Germinal center (tissue), 1 donor: ENCODE measurements around the gene SPATA6L.

Experiments used
- DNase-seq: peaks from one replicate; pipeline ENCODE4 v3.0.0; 2012; ENCODE audit warnings: mixed read lengths, low spot score

Gene SPATA6L, protein sequence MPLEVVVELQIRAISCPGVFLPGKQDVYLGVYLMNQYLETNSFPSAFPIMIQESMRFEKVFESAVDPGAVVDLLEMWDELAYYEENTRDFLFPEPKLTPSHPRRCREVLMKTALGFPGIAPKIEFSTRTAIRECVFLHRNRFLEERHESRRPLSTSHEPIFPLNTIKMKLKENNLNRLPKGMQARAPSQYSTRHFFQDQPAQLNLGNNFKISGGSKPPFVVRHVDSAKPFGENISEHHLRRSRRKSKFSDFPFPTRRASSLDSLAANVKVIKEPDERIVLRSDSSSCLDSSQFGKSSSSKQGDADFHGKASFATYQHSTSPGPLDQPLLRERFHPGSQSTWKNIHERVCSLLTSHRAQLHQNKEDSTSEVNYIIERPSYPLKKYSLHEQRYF

GRCh38 chr9:4666042-4666699 is at the start of gene SPATA6L:
SPATA6L (minus strand) TSS chr9:4666480; CDS start chr9:4666250, 230 bp downstream.
- DNase-seq: peak; percentile 57

DNA sequence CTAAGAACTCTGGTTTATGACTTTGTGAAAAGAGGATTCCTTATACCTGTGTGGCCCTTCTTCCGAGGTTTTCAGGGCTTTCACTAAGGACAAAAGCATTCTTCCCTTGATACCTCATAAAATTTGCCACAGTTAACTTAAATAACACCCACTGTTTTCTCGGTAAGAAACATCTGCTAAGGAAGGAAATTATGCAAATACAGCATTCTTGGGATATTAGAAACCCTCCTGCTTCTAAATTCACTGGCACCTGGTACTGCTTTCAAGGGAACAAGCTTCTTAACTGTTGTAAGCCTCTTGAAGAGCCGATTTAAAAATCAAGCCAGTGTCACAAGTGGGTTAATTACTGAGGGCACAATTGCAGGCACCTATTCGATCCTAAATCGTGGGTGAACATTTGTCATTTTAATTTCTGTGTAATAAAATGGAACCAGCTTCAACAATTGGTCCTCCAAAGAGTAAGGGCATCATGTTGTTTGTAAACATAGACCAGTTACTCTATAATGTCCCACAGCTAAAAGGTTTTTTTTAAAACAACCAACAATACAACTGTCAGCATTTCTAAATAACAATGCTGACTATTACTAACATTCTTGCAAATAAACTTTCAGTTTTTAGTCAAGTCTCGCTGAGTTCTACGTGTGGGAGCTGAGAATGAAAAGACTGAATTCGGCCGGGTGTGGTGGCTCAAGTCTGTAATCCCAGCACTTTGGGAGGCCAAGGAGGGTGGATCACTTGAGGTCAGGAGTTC is 48.2 kb upstream of the SPATA6L start:
- no peak for DNase-seq

- no peak for DNase-seq
These were observed 47.6 kb upstream of the SPATA6L start for GRCh38 chr9:4713849-4714248.

GRCh38 chr9:4709380-4709779 is 43.1 kb upstream of the SPATA6L start:
- DNase-seq: no peak

DNA sequence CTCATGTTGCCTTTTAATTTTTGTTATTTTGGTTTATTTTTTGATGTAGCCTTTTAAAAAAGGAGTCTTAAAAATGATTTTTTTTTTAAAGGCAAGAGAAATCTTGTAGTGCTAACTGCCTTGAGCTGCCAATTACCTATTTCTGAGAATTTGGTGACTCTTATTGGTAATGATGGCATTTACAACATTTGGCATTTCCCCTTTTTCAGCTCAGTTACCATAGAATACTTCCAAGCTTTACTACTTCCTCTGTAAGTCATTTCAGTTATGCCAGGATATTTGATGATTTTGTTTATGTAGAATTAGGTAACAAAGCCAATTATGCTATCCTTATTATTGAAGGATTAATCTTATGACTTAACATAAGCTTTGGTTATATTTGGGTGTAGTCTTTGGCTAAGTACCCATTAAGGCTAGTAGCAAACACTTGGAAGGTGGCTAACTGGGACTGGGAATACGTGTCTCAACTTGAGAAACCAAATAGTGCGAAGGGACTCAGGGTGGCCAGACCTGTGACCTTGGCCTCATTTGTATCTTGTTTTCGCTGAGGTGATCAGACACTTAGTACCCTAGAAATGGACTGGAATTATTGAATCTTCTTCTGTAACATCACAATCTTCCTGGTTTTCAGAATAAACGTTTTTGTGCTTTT is 40.8 kb upstream of the SPATA6L start:
- no peak for DNase-seq

GRCh38 chr9:4706021-4706420 is 39.7 kb upstream of the SPATA6L start:
- no peak for DNase-seq

- DNase-seq: no peak
These were observed 37.8 kb upstream of the SPATA6L start for GRCh38 chr9:4704129-4704528.

DNA sequence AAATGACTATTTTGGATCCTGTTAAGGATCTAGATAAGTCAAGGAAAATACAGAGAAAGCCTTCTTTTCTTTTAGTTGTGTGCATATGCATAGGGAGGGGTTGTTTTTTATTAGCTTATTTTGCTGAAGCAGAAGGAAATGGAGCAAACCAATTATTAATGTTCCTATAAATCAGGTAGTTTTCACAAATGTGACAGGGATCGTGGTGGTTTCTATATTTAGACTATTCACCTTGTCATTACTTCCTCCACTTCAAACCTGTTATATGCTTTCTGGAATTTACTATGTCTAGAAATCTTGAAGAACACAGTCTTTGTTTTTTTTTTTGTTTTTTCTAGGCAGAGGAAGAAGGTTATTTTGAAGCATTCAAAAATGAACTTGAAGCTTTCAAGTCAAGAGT is 35.2 kb upstream of the SPATA6L start:
- no peak for DNase-seq

- DNase-seq: no peak
These were observed 34.7 kb upstream of the SPATA6L start for GRCh38 chr9:4700932-4701331.

DNA sequence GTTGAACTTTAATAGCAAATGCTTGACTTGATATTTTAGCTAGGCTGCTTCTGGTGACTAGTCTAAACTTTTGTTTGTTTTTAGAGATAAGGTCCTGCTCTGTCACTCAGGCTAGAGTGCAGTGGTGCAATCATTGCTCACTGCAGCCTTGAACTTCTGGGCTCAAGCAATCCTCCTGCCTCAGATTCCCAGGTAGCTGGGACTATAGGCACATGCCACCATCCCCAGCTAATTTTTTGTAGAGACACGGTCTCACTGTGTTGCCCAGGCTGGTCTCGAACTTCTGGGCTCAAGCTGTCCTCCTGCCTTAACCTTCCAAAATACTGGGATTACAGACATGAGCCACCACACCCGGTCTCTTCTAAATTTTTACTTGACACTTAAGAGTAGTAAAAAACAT is 33.8 kb upstream of the SPATA6L start:
- DNase-seq: no peak

DNA sequence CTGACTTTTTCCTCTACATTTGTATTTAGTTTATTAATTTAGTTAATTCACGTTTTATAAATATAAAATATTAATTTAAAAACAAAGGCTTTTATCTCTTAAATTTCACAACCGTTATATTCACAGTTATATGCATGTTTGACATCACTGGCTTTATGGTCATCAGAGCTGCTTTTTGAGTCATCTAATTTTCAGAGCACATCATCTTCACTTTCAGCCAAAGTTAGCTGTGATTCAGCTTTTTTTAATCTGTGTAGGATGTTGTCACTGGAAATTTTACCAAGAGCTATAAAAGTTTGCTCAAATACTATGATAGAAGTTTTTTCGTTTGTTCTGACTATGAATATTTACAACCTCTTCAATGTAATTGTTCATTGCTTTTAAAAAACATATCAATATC is 25.5 kb upstream of the SPATA6L start:
- DNase-seq: no peak

DNA sequence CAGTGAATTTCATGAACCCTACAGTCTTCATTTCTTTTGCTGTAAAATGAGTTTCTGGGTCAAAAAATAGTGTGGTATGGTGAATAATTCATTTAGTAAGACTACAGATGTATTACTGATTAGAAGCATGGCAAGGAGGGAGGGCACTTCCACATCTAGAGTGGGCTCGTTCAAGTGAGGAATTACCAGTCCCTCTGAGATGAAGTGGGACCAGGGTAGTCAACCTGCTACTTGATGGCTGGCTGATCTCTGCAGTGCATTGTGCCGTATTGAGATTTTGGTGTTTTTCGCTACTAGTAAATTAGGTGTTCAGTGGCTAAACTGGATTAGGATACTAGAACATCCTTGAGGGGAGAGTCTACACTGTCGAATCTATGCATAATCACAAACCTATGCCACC is 23.9 kb upstream of the SPATA6L start:
- no peak for DNase-seq

DNA sequence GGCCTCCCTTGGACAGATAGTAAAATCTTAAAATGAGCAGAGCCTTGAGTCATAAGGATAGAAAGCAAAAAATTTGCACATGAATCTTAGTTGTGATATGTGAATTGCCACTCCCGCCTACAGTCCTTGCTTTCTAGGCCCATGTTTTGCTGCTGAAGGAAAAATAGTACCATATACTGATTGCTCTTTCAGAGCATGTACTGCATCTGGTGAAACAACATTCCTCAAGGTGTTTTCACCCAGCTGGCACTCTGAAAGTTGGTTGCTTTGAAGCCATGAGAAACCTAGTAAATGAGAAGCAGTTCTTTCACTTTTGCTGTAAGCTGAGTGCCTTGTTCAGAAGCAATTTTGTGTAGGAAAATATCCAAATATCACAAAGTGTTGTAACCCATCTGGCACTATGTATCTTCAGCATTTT is 23.4 kb upstream of the SPATA6L start:
- no peak for DNase-seq

- DNase-seq: no peak
These were observed 22.7 kb upstream of the SPATA6L start for GRCh38 chr9:4689021-4689420.

DNA sequence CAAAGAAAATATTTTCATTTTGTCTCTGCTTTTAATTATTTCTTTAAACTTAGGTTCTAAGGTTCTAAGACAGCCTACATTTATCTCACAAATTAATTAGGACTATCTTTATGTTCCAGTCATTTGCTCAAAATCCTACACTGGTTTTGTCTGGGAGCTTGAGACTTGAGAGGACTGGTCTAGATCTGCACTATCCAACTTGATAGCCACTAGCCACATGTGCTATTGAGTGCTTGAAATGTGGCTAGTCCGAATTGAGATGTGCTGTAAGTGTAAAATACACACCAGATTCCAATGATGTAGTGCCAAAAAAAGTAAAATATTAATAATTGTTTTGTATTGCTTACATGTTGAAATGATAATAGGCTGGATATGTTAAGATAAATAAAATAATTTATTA is 20.3 kb upstream of the SPATA6L start:
- no peak for DNase-seq

- no peak for DNase-seq
These were observed 19.8 kb upstream of the SPATA6L start for GRCh38 chr9:4686112-4686511.

GRCh38 chr9:4684820-4685219 is 18.5 kb upstream of the SPATA6L start:
- no peak for DNase-seq

GRCh38 chr9:4680750-4681149 is 14.5 kb upstream of the SPATA6L start:
- no peak for DNase-seq

DNA sequence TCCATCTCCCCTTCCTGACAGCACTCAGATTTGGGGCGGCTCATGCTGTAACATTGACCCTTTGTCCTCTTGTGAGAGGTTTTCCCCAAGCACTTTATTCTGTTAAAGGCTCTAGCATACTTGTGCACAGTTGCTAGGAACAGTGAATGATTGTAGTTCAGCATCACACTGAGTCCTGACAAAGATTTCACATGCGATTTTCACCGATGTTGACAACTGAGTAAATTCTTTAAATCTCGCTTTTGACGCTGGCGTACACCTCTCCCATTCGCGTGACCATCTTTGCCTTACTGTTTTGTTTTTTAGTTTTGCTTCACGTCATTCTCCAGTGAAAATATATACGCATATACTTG is 13.9 kb upstream of the SPATA6L start:
- no peak for DNase-seq

GRCh38 chr9:4679268-4680172 is 13.2 kb upstream of the SPATA6L start, which contains the start of gene CDC37L1:
CDC37L1 (plus strand) TSS chr9:4679569; CDS start chr9:4679768, 199 bp downstream.
- peak; percentile 94 for DNase-seq

GRCh38 chr9:4678679-4679267 is 12.5 kb upstream of the SPATA6L start:
- no peak for DNase-seq
